ENCODE data around the gene PTDSS2.

Gene PTDSS2

DNA sequence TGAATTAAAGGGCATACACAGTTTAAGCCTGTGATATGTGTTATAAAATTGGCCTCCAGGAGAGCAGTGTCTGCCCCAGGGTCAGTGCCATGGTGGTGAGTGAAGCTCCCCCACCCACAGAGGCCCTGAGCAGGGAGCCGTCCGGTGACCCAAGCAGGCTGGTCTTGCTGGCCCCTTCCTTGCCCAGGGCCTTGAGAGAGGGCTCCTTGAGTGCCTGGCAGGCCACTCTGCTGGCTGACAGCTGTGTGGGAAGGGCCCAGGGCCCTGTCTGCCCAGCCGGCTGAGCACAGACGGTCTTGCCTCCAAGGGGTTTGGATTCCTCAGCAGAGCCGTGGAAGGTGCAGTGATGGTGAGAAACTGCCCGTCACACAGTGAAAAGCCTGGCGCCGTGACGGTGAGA is 25.9 kb downstream of the PTDSS2 start:
- DNase-seq (ENCODE audit: low spot score) = no peak
- in situ Hi-C loops (cut with MboI; ENCODE audit: low sequenced_read_pairs, unreplicated experiment) = no loop called here
- TF ChIP-seq, protein P1, sequence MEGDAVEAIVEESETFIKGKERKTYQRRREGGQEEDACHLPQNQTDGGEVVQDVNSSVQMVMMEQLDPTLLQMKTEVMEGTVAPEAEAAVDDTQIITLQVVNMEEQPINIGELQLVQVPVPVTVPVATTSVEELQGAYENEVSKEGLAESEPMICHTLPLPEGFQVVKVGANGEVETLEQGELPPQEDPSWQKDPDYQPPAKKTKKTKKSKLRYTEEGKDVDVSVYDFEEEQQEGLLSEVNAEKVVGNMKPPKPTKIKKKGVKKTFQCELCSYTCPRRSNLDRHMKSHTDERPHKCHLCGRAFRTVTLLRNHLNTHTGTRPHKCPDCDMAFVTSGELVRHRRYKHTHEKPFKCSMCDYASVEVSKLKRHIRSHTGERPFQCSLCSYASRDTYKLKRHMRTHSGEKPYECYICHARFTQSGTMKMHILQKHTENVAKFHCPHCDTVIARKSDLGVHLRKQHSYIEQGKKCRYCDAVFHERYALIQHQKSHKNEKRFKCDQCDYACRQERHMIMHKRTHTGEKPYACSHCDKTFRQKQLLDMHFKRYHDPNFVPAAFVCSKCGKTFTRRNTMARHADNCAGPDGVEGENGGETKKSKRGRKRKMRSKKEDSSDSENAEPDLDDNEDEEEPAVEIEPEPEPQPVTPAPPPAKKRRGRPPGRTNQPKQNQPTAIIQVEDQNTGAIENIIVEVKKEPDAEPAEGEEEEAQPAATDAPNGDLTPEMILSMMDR (IDR thresholded peaks at IDR 0.05; ENCODE audit: borderline replicate concordance, control extremely low read depth, extremely low read depth, insufficient read depth, missing control alignments) = no peak

DNA sequence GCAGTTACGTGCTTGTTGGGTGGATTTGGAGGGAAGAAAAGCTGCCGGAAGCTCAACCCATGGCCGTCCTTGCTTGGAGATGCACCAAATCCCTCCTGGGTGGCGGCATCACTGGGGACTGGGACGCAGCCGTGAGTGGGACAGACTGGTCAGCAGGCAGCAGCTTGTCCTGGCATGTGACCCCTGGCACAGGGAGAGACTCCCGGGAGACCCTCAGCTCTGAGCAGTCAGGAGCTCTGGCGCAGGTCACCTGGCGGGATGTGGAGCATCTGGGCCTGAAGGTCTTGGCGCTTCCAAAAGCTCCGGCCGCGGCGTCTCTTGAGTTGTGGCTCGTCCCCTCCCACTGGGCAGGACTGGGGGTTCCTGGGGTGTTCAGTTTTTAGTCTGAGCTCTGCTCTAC is 26.3 kb downstream of the PTDSS2 start:
- TF ChIP-seq, protein P1 (IDR thresholded peaks at IDR 0.05; ENCODE audit: borderline replicate concordance, control extremely low read depth, extremely low read depth, insufficient read depth, missing control alignments) = no peak
- no peak for DNase-seq (ENCODE audit: low spot score)
- in situ Hi-C loops (cut with MboI; ENCODE audit: low sequenced_read_pairs, unreplicated experiment) = no loop called here

DNA sequence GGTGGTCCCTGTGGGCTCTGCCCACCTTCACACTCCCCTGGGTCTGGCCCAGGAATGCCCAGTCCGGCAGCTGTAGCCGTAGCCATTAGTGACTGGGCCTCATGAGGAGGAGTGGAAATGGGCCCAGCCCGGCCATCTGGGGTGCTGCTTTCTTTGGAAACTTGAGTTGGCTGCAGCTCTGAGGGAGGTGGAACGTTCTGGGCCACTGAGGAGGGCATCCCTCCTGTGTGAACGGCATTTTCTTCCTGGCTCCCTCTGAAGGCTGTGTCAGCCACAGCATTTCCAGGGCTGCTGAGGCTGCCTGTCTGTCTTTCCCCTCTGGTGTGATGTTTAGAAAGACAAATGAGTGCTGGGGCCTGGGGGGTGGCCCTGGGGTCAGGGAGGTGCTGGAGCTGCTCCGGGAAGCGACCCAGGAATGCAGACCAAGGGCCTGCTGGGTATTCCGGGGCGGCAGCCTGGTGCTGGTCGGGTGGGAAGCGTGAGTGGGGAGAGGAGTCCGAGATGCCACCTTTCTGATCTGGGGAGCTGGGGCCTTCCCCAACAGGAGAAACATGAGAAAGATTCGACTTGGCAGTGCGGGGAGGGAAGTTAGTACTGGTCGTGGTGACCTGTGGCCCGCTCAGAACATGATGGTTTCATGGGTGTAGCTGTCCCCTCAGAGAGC is 27.1 kb downstream of the PTDSS2 start:
- DNase-seq (ENCODE audit: low spot score) = no peak
- TF ChIP-seq, protein P1 (IDR thresholded peaks at IDR 0.05; ENCODE audit: borderline replicate concordance, control extremely low read depth, extremely low read depth, insufficient read depth, missing control alignments) = no peak
- in situ Hi-C loops (cut with MboI; ENCODE audit: low sequenced_read_pairs, unreplicated experiment) = no loop called here

DNA sequence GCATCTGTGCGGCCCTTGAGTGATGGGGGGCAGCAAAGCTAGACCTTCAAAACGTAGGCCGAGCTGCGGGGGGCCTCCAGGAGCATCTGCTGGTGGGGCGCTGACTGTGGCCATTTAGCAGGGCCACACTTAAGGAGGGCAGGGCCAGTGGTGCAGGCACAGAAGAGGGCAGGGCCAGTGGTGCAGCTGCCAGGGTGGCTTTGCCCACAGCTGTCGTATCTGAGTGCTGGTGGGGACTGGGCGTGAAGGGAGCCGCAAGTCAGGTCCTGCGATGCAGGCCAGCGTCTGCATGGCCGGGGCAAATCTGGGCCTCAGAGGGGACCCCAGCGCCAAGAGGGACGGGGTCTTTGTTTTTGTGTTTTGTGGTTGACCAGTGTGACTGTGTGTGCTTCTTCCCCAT is 29.2 kb downstream of the PTDSS2 start:
- TF ChIP-seq, protein P1 (IDR thresholded peaks at IDR 0.05; ENCODE audit: borderline replicate concordance, control extremely low read depth, extremely low read depth, insufficient read depth, missing control alignments) = no peak
- in situ Hi-C loops (cut with MboI; ENCODE audit: low sequenced_read_pairs, unreplicated experiment) = no loop called here
- no peak for DNase-seq (ENCODE audit: low spot score)

DNA sequence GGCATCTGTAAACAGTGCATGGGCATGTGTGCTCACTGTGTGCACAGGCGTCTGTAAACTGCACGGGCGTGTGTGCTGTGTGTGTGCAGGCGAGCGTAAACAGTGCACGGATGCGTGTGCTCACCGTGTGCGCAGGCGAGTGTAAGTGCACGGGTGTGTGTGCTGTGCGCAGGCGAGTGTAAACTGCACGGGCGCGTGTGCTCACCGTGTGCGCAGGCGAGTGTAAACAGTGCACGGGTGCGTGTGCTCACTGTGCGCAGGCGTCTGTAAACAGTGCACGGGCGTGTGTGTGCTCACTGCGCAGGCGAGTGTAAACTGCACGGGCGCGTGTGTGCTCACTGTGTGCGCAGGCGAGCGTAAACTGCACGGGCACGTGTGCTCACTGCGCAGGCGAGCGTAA is 34.5 kb downstream of the PTDSS2 start:
- TF ChIP-seq, protein P1 (IDR thresholded peaks at IDR 0.05; ENCODE audit: borderline replicate concordance, control extremely low read depth, extremely low read depth, insufficient read depth, missing control alignments) = no peak
- in situ Hi-C loops (cut with MboI; ENCODE audit: low sequenced_read_pairs, unreplicated experiment) = no loop called here
- no peak for DNase-seq (ENCODE audit: low spot score)

DNA sequence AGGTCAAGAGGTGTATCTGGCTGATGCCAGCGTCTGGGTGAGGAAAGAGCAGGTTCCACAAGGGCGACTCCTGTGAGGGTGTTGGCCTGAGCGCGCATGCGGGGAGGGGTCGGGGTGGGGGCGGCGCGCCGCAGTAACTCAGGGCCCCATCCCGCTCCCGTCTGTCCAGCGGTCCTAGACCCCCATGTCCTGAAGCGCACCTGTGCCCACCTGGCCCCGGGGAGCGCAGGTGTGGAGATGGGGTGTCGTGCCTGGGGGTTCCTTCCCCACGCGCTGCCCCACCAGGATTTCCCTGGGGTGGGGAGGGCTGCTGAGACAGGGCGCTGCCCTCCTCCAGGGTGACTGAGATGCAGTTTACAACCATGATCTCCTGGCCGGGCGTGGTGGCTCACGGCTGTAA is 36.1 kb downstream of the PTDSS2 start:
- in situ Hi-C loops (cut with MboI; ENCODE audit: low sequenced_read_pairs, unreplicated experiment) = no loop called here
- TF ChIP-seq, protein P1 (IDR thresholded peaks at IDR 0.05; ENCODE audit: borderline replicate concordance, control extremely low read depth, extremely low read depth, insufficient read depth, missing control alignments) = no peak
- no peak for DNase-seq (ENCODE audit: low spot score)
